HG03175 (cell line): Measurements from ENCODE around the gene NUB1.

Experiments
- ATAC-seq: cut with Tn5 transposase; IDR thresholded peaks from one replicate; pipeline ENCODE4 v1.9.1; 2021; ENCODE audit warnings: mild to moderate bottlenecking, moderate library complexity; ENCODE audit not compliant: unreplicated experiment

Gene NUB1

GRCh38 chr7:151387161-151388006 is 45.8 kb downstream of the NUB1 start:
- no peak for ATAC-seq

DNA sequence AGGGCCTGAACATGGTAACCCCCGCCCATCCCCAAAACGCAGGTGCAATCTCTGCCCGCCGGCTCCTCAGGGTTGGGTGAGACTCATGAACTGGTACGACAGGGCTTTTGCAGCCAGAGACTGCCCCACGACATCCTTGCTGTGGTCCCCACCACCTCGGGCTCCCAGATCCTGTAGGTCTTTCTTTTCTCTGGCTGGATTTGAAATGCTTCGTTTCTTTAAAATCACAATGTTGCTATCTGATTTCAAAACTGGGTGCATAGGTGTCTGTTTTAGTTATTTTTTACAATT is 46.3 kb downstream of the NUB1 start:
- no peak for ATAC-seq

DNA sequence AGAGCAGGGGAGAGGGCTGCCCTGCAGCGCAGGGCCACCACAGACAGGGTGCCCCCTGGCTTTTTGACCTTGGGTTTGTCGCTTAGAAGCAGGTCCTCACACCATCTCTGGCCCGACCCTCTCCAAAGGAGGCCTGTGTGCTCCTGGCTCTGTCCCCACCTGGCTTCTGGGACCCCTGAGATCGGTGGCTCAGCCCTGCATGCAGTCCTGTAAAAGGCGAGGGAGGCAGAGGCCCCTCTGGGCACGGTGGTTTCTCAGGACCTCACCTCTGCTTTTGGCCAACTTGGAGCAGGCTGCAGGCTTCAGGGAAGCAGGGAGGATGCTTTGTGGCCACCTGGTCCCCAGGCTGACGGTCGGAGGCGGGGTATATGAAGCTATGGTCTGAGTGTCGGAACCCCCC is 46.8 kb downstream of the NUB1 start:
- no peak for ATAC-seq

- ATAC-seq, result no peak
Observed at GRCh38 chr7:151389096-151389767, 47.6 kb downstream of the NUB1 start.

- no peak for ATAC-seq
Observed at GRCh38 chr7:151389768-151390597, 48.4 kb downstream of the NUB1 start.

- no peak for ATAC-seq
Observed at GRCh38 chr7:151390598-151391357, 49.2 kb downstream of the NUB1 start.

DNA sequence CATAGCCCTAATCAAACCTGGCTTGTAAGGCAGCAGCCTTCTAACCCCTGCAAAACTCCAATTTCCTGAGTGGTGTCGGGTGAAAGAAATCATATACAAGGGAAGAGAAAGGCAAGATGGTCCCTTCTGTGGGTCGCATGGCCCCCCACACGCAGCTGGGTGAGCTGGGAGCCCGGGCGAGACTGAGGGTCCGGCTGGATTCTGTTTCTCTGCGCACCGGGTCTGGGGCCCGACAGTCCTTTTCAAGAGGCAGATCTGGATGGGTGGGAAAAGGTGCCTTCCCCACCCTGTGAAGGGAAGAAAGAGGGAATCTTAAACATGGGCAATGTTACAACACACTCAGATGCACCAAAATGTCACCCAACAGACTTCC is 49.7 kb downstream of the NUB1 start:
- no peak for ATAC-seq

DNA sequence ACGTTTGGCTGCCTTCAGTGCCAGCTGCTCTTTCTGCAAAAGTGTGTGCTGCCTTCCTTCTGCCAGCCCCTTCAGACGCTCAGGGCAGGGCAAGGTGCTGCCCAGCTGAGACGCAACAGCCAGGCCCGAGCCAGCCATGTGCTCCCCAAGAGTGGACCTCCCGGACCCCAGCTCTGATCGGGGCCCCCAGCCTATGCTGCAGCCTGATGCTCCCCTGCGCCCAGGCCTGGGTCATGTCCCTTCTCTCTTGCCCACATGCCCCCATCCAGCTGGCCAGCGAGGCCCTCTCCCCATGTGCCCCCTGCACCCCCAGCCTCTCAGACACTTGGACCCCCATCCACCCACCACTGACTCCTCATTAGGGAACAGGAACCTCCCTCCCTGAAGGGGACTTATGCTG is 50.4 kb downstream of the NUB1 start:
- no peak for ATAC-seq

- no peak for ATAC-seq
Observed at GRCh38 chr7:151392426-151392825, 50.8 kb downstream of the NUB1 start.

DNA sequence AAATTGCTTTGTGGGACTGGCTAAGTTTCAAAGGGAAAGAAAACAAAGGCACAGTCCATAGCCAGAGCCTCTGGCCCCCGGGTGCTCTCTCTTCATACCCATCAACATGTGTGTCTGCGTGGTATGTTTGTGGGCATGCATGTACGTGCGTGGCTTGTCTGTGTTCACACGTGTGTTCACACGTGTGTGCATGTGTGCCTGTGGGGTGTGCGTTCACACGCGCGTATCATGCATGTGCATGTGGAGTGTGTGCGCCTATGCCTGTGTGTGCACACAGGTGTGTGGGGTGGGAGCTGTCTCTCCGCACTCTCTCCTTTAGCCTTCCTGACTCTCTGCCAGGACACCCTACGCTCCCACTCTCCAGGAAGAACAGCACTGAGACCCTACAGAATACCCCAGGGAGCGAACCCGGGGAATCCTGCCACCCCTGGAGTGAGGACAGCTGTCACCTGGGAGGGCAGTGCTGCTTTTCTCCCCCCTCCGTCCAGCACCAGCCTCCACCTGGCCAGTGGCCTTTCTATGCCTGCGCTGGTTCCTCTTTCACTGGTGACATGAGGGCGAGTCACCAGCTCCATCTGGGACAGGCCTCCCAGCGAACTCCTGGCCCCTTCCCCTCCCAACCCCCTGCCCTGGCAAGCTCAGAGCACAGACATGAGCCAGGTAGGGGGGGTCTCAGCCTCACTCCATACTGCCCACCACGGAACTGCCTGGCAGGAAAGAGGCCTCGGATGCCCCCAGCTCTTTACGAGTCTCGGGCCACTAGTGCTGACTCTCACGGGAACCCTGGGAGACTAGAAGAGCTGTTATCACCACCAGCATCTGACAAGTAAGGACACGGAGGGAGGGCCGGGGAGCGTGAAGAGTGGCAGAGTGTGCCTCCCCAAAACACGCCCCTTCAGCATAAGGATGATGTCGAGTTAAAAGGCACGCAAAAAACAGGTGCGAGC is 51.7 kb downstream of the NUB1 start:
- ATAC-seq, result no peak

- no peak for ATAC-seq
Observed at GRCh38 chr7:151394076-151395035, 52.7 kb downstream of the NUB1 start.

DNA sequence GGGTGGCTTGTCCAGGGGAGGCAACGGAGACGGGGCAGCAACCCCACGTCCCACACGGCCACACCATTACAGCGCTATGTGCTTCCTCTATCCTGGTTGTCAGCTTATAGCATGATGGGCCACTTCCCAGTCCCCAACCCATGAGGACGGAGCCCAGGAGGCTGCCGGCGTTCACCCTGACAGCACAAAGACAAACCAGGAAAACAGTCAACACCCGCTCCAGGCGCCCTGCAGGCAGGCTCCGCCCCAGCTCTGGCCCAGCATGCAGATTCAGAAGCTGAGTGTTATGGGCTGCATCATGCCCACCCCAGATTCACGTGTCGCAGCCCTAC is 53.4 kb downstream of the NUB1 start:
- ATAC-seq, result no peak

- no peak for ATAC-seq
Observed at GRCh38 chr7:151396328-151396970, 54.8 kb downstream of the NUB1 start.

DNA sequence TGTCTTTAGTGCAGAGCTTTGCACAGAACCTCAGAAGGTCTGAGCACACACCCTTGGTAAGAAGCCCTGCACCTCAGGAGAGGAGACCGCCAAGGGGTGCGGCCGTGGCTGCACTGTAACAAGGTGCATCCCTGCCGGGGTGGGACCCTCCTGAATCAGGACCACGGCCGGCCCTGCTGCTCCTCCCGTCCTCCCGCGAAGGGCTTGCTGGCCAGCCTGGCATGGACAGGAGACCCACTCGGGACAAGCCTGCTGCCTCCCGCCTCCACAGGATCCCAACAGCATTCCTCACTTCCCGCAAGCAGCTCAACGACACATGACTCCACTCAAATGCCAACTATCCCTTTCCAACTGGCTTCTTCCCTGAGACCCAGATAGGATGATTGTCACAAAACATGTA is 55.4 kb downstream of the NUB1 start:
- ATAC-seq, result no peak

DNA sequence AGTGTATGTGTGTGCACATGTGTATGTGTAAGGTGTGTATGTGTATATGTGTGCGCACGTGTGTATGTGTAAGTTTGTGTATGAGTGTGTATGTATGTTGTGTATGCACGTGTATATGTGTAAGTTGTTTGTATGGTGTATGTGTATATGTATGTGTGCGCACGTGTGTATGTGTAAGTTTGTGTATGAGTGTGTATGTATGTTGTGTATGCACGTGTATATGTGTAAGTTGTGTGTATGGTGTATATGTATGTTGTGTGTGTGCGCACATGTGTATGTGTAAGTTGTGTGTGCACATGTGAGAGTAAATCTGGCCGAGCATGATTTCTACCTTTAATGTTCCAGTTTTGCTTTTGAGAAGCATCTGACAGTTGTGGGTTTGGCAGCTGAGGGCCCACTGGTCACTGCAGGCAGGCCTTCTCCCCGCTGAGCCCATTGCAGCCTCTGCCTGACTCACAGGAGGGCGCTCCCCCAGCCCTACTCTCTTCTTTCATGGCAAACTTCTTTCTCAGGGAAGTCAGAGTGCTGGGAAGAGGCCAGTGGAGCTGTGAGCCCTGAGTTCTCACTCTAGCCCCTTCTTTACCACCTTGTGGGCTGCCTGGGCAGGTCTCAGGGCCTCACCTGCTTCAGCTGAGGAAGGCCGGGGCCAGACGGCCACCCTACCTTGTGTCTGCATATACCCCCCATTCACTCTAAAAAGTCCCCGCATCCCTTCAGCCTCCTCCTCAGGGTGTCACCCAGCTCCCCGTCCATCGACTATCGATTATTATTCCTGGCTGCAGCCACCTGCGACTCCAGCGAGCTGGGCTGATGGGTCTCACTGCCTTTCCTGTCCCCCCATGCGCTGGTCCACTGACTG is 57.1 kb downstream of the NUB1 start:
- ATAC-seq, result no peak

DNA sequence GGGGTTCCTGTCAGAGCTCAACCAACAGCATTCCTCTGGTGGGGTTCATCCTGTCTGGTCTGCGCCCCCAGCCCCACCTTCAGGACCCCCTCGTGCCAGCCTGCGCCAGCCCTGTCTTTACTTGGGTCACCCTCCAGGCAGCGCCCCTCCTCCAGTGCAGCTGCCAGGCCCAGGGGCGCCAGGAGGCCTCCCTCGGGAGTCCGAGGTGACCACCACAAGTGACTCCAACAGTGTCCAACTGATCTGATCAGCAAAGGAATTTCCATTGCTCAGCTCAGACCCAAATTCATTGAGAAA is 57.6 kb downstream of the NUB1 start:
- ATAC-seq, result no peak

DNA sequence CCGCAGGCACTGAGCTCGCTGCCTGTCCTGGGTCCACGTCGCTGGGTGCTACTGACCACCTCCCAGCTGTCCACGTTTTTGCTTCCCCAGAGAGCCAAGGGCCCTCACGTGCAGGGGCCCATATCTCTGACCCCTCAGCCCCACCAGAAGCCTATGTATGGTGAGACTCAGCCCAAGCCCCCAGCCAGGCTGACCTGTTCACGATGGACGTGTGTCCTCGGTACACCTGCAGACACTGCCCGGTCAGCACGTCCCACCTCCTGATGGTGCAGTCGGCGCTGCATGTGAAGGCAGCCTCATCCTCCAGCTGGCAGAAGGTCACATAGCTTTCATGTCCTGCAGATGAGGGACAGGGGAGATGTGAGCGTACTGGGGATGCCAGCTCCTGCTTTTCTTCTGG is 58.3 kb downstream of the NUB1 start:
- no peak for ATAC-seq
